Sigmoid colon (tissue), 4 donors: Measurements from ENCODE around the gene SREBF2.

Experiments used
- POLR2A ChIP-seq, 2 donors: fragments of 450-650 bp; IDR thresholded peaks; one replicate each; pipeline ENCODE4 v1.6.1; 2016; ENCODE audit warnings: antibody characterized with exemption in 2 of 2, mild to moderate bottlenecking in 2 of 2, moderate library complexity in 2 of 2
- POLR2AphosphoS5 ChIP-seq, 4 donors: sonication (generic); formaldehyde crosslinking; IDR thresholded peaks; one replicate each; pipeline ENCODE4 v1.6.1; 2017; ENCODE audit warnings: antibody characterized with exemption in 4 of 4
- TF ChIP-seq, protein P1 (sequence below), 4 experiments: fragments of 450-650 bp in 3 of 4; fragments of 200-600 bp in 1 of 4; IDR thresholded peaks; one replicate each; pipeline ENCODE4 v1.5.1; 2016 to 2019; ENCODE audit warnings: antibody characterized with exemption in 4 of 4, mild to moderate bottlenecking in 3 of 4, moderate library complexity in 2 of 4

DNA sequence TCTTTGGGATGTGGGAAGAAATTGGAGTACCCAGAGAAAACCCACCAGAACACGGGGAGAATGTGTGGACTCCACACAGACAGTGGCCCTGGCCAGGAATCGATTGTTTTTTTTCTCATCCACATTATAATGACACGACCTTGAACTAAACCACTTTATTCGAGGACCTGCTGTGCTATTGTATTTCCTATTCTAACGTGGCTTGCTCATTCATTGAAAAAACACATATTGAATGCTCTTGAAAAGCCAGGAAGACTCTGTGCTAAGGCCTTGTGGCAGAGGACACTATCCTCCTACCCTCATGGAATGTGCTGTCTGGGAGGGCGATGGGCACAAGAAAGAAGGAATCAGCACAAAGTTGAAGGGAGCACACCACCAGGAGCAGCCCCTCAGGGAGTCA, 9.1 kb upstream of the SREBF2 start:
- TF ChIP-seq, protein P1, sequence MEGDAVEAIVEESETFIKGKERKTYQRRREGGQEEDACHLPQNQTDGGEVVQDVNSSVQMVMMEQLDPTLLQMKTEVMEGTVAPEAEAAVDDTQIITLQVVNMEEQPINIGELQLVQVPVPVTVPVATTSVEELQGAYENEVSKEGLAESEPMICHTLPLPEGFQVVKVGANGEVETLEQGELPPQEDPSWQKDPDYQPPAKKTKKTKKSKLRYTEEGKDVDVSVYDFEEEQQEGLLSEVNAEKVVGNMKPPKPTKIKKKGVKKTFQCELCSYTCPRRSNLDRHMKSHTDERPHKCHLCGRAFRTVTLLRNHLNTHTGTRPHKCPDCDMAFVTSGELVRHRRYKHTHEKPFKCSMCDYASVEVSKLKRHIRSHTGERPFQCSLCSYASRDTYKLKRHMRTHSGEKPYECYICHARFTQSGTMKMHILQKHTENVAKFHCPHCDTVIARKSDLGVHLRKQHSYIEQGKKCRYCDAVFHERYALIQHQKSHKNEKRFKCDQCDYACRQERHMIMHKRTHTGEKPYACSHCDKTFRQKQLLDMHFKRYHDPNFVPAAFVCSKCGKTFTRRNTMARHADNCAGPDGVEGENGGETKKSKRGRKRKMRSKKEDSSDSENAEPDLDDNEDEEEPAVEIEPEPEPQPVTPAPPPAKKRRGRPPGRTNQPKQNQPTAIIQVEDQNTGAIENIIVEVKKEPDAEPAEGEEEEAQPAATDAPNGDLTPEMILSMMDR (IDR thresholded peaks at IDR 0.05): no peak
- no peak for TF ChIP-seq POLR2A (IDR thresholded peaks at IDR 0.05)
- no peak for TF ChIP-seq POLR2AphosphoS5 (IDR thresholded peaks at IDR 0.05)
